ENCODE data around the gene TMEM219.

TMEM219 gene

DNA sequence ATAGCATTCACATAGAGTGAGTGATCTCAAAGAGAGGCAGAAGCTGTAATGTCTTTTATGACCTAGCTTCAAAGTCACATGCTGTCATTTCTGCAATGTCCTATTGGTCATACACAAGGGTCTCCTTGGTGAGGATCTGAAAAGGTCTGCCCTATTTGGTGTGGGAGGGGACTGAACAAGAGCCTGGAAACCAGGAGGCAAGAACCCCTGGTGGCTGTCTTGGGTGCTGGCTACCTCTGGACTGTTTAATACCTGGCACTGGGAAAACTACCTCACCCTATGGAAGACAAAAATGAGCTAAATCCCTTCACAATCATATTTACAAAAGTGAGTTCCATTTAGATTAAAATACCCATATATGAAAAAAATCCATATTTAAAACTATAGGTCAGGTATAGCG lies 44.9 kb upstream of the TMEM219 start:
- DNase-seq (ENCODE audit: low spot score), result no peak
- Histone ChIP-seq H3K36me3 (ENCODE audit: low read depth) (peaks cover 48% of the 10 kb centered on the region), H3K9me3 (ENCODE audit: severe bottlenecking) (no peaks in the 10 kb centered on the region), H3K27me3 (ENCODE audit: insufficient read depth, poor library complexity, severe bottlenecking) (no peaks in the 10 kb centered on the region), H3K27ac (ENCODE audit: poor library complexity, severe bottlenecking) (no peak overlapping the region), H3K4me3 (ENCODE audit: severe bottlenecking) (no peak overlapping the region), H3K4me1 (ENCODE audit: insufficient read depth, poor library complexity, severe bottlenecking) (no peaks in the 10 kb centered on the region)
- TF ChIP-seq, protein P1, sequence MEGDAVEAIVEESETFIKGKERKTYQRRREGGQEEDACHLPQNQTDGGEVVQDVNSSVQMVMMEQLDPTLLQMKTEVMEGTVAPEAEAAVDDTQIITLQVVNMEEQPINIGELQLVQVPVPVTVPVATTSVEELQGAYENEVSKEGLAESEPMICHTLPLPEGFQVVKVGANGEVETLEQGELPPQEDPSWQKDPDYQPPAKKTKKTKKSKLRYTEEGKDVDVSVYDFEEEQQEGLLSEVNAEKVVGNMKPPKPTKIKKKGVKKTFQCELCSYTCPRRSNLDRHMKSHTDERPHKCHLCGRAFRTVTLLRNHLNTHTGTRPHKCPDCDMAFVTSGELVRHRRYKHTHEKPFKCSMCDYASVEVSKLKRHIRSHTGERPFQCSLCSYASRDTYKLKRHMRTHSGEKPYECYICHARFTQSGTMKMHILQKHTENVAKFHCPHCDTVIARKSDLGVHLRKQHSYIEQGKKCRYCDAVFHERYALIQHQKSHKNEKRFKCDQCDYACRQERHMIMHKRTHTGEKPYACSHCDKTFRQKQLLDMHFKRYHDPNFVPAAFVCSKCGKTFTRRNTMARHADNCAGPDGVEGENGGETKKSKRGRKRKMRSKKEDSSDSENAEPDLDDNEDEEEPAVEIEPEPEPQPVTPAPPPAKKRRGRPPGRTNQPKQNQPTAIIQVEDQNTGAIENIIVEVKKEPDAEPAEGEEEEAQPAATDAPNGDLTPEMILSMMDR (IDR thresholded peaks at IDR 0.05; ENCODE audit: poor library complexity, severe bottlenecking), result no peak
- 0 out of 3 replicates have a peak, but pooled peaks have one; percentile 17 for ATAC-seq (ENCODE audit: low read depth)

DNA sequence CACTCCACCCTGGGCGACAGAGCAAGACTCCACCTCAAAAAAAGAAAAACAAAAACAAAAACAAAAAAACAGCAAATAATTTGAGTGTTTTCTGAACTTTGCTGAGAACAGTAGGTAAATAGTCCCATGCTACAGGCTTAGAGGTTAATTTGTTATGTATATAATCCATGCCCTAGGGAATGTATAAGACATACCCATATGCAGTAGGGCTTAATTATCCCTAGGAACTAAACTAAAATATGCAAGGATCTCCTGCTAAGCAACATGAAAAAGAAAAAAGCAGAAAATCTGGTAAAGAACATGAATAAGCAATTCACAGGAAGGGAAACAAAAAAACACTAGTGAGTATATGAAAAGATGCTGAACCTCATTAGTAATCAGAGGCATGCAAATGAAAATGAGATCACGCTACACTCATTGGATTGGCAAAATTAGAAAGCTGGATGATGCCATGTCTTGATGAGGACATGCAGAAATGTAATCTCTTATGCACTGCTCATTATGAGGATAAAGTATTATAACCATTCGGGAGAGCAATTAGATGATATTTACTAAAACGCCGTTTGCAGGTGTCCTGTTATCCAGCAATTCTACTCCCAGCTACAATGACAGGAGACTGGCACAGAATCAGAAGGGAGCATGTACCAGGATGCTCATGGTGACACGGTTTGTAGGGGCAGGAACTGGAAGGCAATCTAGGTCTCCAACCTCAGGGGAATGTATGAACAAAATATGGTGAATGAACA lies 41.4 kb upstream of the TMEM219 start:
- ATAC-seq (ENCODE audit: low read depth), result no peak
- Histone ChIP-seq H3K4me3 (ENCODE audit: severe bottlenecking) (no peak overlapping the region), H3K36me3 (ENCODE audit: low read depth) (peaks cover 63% of the 10 kb centered on the region), H3K9me3 (ENCODE audit: severe bottlenecking) (no peaks in the 10 kb centered on the region), H3K27me3 (ENCODE audit: insufficient read depth, poor library complexity, severe bottlenecking) (no peaks in the 10 kb centered on the region), H3K27ac (ENCODE audit: poor library complexity, severe bottlenecking) (no peak overlapping the region), H3K4me1 (ENCODE audit: insufficient read depth, poor library complexity, severe bottlenecking) (peaks cover 5% of the 10 kb centered on the region)
- TF ChIP-seq, protein P1 (IDR thresholded peaks at IDR 0.05; ENCODE audit: poor library complexity, severe bottlenecking), result no peak
- DNase-seq (ENCODE audit: low spot score), result no peak

DNA sequence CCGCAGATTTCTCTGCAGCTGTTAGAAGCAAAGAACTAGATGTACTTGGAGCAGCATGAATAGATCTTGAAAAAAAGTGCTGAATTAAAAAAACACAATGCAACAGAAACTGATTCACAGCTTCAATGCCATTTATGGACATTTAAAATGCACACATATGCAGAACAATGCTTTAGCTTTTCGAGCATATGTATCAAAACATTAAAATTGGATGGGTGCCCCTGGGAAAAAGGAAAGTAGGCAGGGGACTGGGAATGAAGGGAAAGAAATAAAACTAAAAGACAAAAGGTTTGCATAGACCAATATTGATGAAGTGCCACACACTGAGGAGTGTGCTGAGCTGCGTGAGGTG lies 40.9 kb upstream of the TMEM219 start:
- Histone ChIP-seq H3K4me1 (ENCODE audit: insufficient read depth, poor library complexity, severe bottlenecking) (peaks cover 5% of the 10 kb centered on the region), H3K4me3 (ENCODE audit: severe bottlenecking) (no peak overlapping the region), H3K36me3 (ENCODE audit: low read depth) (peaks cover 63% of the 10 kb centered on the region), H3K27ac (ENCODE audit: poor library complexity, severe bottlenecking) (no peak overlapping the region), H3K9me3 (ENCODE audit: severe bottlenecking) (no peaks in the 10 kb centered on the region), H3K27me3 (ENCODE audit: insufficient read depth, poor library complexity, severe bottlenecking) (no peaks in the 10 kb centered on the region)
- ATAC-seq (ENCODE audit: low read depth), result no peak
- DNase-seq (ENCODE audit: low spot score), result no peak
- TF ChIP-seq, protein P1 (IDR thresholded peaks at IDR 0.05; ENCODE audit: poor library complexity, severe bottlenecking), result no peak

DNA sequence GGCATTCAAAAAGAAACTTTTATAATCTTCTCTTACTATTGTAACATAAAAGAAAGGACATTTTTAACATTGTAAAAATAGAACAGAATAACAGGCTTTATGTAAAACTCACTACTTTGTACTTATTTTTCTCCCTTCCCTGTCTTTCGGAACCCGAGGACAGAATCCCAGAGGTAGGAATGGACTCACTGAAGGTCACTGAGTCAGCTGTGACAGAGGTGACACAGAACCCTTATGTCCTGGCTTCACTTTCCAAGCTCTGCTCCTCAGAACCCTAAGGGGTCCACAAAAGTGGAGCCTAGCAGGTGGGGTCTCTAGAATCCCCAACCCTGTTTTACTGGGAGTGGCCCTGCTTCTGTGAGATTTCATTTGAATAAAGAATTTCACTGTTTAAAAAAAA lies 39.6 kb upstream of the TMEM219 start:
- TF ChIP-seq, protein P1 (IDR thresholded peaks at IDR 0.05; ENCODE audit: poor library complexity, severe bottlenecking), result no peak
- Histone ChIP-seq H3K36me3 (ENCODE audit: low read depth) (peaks cover 59% of the 10 kb centered on the region), H3K9me3 (ENCODE audit: severe bottlenecking) (no peaks in the 10 kb centered on the region), H3K27me3 (ENCODE audit: insufficient read depth, poor library complexity, severe bottlenecking) (no peaks in the 10 kb centered on the region), H3K4me1 (ENCODE audit: insufficient read depth, poor library complexity, severe bottlenecking) (peaks cover 9% of the 10 kb centered on the region), H3K27ac (ENCODE audit: poor library complexity, severe bottlenecking) (no peak overlapping the region), H3K4me3 (ENCODE audit: severe bottlenecking) (no peak overlapping the region)
- no peak for DNase-seq (ENCODE audit: low spot score)
- no peak for ATAC-seq (ENCODE audit: low read depth)

DNA sequence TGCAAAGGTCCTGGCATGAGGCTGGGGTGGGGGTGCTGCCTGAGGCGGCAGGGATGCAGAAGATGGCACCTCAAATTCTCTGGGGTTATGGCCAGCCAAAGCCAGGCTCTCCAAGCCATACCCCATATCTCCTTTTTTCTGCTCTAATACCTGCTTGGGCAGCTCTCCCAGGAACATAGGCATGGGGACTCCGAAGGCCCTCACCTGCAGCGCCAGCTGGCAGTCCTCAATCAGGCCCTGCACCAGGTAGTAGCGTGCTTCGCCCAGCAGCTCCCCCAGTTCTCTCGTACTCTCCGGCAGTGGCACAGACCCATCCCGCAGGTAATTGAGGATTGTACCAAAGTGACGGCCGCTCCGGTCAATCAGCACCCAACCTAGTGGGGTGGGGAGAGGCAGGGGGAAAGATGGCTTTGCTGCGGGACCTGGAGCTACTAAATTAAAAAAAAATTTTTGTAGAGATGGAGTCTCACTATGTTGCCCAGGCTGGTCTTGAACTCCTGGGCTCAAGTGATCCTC lies 38.8 kb upstream of the TMEM219 start:
- ATAC-seq (ENCODE audit: low read depth) (no peak), DNase-seq (ENCODE audit: low spot score) (no peak)
- H3K36me3 ChIP-seq (ENCODE audit: low read depth), result peaks cover 52% of the 10 kb centered on the region
- H3K9me3 ChIP-seq (ENCODE audit: severe bottlenecking), result no peaks in the 10 kb centered on the region
- no peak overlapping the region for H3K27ac ChIP-seq (ENCODE audit: poor library complexity, severe bottlenecking)
- H3K4me3 ChIP-seq (ENCODE audit: severe bottlenecking), result no peak overlapping the region
- TF ChIP-seq, protein P1 (IDR thresholded peaks at IDR 0.05; ENCODE audit: poor library complexity, severe bottlenecking), result no peak
- no peaks in the 10 kb centered on the region for H3K27me3 ChIP-seq (ENCODE audit: insufficient read depth, poor library complexity, severe bottlenecking)
- H3K4me1 ChIP-seq (ENCODE audit: insufficient read depth, poor library complexity, severe bottlenecking), result peaks cover 9% of the 10 kb centered on the region

Measured in RWPE2 (cell line).